GM12865 (cell line): ENCODE data around the gene TRIM34.
A peak's percentile ranks its signal among the peaks of the same experiment; 100 is the strongest.
"Not testable (repeated sequence)": the region's sequence is repeated elsewhere in the genome, so short reads cannot be mapped to it uniquely, and the experiment has no call there.

ENCODE experiments used
- DNase-seq: peaks from one replicate; pipeline ENCODE4 v3.0.0; 2010; ENCODE audit warnings: low read depth
- H3K4me3 ChIP-seq: 2 replicates; pipeline ENCODE4 v1.5.1; 2011; ENCODE audit warnings: mild to moderate bottlenecking, low read depth, low read length, control low read depth
- CTCF ChIP-seq: IDR thresholded peaks from 2 replicates; pipeline ENCODE4 v1.5.1; 2011; ENCODE audit warnings: low read length, control low read depth, low read depth, inconsistent platforms; ENCODE audit not compliant: insufficient read depth; ENCODE audit errors: missing control alignments

Gene TRIM34

GRCh38 chr11:5684036-5684645 is 59.3 kb downstream of the TRIM34 start:
- peak; percentile 18 for DNase-seq
- no peak for TF ChIP-seq CTCF
- H3K4me3 ChIP-seq: peak overlapping the region; percentile 84

- peak within 1 kb of the TSS; percentile 84 for H3K4me3 ChIP-seq
- DNase-seq: peak; percentile 90
- peak; percentile 70 for TF ChIP-seq CTCF
Measured at GRCh38 chr11:5684646-5685362, 60.0 kb downstream of the TRIM34 start, which contains the start of gene TRIM5. Gene TRIM5, minus strand, starts transcription at chr11:5685074. Its CDS starts 4,897 bp downstream, at chr11:5680177.

GRCh38 chr11:5686426-5686825 is 61.6 kb downstream of the TRIM34 start:
- DNase-seq: no peak
- H3K4me3 ChIP-seq: no peak overlapping the region
- no peak for TF ChIP-seq CTCF

GRCh38 chr11:5688482-5688881 is 63.7 kb downstream of the TRIM34 start:
- no peak for DNase-seq
- H3K4me3 ChIP-seq: no peak overlapping the region
- no peak for TF ChIP-seq CTCF

GRCh38 chr11:5689551-5689983 is 64.8 kb downstream of the TRIM34 start, which contains the start of gene TRIM22:
Gene TRIM22, plus strand, starts transcription at chr11:5689790. Its CDS starts 6,443 bp downstream, at chr11:5696233.
- DNase-seq: peak; percentile 91
- no peak for TF ChIP-seq CTCF
- peak within 1 kb of the TSS; percentile 64 for H3K4me3 ChIP-seq

GRCh38 chr11:5690216-5690615 is 65.4 kb downstream of the TRIM34 start:
- H3K4me3 ChIP-seq: peak overlapping the region; percentile 64
- TF ChIP-seq CTCF: no peak
- peak; percentile 25 for DNase-seq

GRCh38 chr11:5690736-5691135 is 65.9 kb downstream of the TRIM34 start:
- no peak for TF ChIP-seq CTCF
- peak; percentile 28 for DNase-seq
- H3K4me3 ChIP-seq: peak overlapping the region; percentile 64

GRCh38 chr11:5691238-5691963 is 66.6 kb downstream of the TRIM34 start:
- DNase-seq: not testable (repeated sequence)

More at GRCh38 chr11:5691238-5691963, 66.6 kb downstream of the TRIM34 start:
- H3K4me3 ChIP-seq: peak overlapping the region; percentile 64
